Measurements from ENCODE around the gene AUTS2. TPM values are rescaled to one million over a fixed set of nuclear protein-coding genes. Genes with fewer than 3 reads are reported as not detected.

The AUTS2 gene
- total RNA-seq, 1 donor from 2014 or later: 2.1 TPM

- Mint-ChIP-seq H3K27ac (no peak overlapping the region), H3K4me1 (no peaks in the 10 kb centered on the region), H3K4me3 (no peak overlapping the region), H3K27me3 (no peaks in the 10 kb centered on the region), H3K36me3 (ENCODE audit: low read depth) (no peaks in the 10 kb centered on the region), H3K9me3 (no peaks in the 10 kb centered on the region)
- DNase-seq: no peak
- intact Hi-C loops (cut with micrococcal nuclease): no loop called here
These were observed 365.1 kb downstream of the AUTS2 start for GRCh38 chr7:69963393-69963792.

GRCh38 chr7:69966766-69967591, 368.7 kb downstream of the AUTS2 start:
- Mint-ChIP-seq H3K4me1 (no peaks in the 10 kb centered on the region), H3K36me3 (ENCODE audit: low read depth) (no peaks in the 10 kb centered on the region), H3K4me3 (no peak overlapping the region), H3K27me3 (no peaks in the 10 kb centered on the region), H3K9me3 (no peaks in the 10 kb centered on the region), H3K27ac (no peak overlapping the region)
- no peak for DNase-seq
- intact Hi-C loops (cut with micrococcal nuclease): no loop called here

- DNase-seq: no peak
- no peak overlapping the region for H3K27ac Mint-ChIP-seq
- no peak overlapping the region for H3K4me3 Mint-ChIP-seq
- H3K9me3 Mint-ChIP-seq: no peaks in the 10 kb centered on the region
- no peaks in the 10 kb centered on the region for H3K4me1 Mint-ChIP-seq
- no peaks in the 10 kb centered on the region for H3K36me3 Mint-ChIP-seq (ENCODE audit: low read depth)
- no peaks in the 10 kb centered on the region for H3K27me3 Mint-ChIP-seq
- intact Hi-C loops (cut with micrococcal nuclease): no loop called here
These were observed 369.6 kb downstream of the AUTS2 start for GRCh38 chr7:69967689-69968450.

GRCh38 chr7:69968969-69969556, 370.8 kb downstream of the AUTS2 start:
- no peaks in the 10 kb centered on the region for H3K9me3 Mint-ChIP-seq
- H3K36me3 Mint-ChIP-seq (ENCODE audit: low read depth): no peaks in the 10 kb centered on the region
- no peak overlapping the region for H3K4me3 Mint-ChIP-seq
- DNase-seq: no peak
- intact Hi-C loops (cut with micrococcal nuclease): no loop called here
- H3K27me3 Mint-ChIP-seq: no peaks in the 10 kb centered on the region
- H3K27ac Mint-ChIP-seq: no peak overlapping the region
- H3K4me1 Mint-ChIP-seq: no peaks in the 10 kb centered on the region

DNA sequence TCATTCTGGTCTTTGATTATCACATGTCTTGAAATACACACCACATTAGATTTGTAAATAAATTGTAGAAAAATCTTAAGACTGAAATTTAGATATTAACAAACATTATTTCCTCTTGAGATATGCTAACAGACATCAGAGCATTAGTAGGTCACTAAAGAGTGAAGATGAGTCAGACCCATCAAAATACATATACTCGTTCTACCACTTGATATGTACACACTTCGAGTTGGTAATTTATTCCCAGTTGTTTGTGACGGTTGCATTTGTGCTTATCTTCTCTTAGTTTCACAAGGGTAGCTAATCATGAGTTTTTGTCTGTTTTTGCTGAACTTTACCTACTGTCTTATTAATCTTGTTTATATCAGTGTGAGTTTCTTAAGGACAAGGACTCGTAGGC, 383.4 kb downstream of the AUTS2 start:
- intact Hi-C loops (cut with micrococcal nuclease): no loop called here
- Mint-ChIP-seq H3K9me3 (no peaks in the 10 kb centered on the region), H3K27ac (no peak overlapping the region), H3K36me3 (ENCODE audit: low read depth) (no peaks in the 10 kb centered on the region), H3K4me1 (no peaks in the 10 kb centered on the region), H3K4me3 (no peak overlapping the region), H3K27me3 (no peaks in the 10 kb centered on the region)
- no peak for DNase-seq

DNA sequence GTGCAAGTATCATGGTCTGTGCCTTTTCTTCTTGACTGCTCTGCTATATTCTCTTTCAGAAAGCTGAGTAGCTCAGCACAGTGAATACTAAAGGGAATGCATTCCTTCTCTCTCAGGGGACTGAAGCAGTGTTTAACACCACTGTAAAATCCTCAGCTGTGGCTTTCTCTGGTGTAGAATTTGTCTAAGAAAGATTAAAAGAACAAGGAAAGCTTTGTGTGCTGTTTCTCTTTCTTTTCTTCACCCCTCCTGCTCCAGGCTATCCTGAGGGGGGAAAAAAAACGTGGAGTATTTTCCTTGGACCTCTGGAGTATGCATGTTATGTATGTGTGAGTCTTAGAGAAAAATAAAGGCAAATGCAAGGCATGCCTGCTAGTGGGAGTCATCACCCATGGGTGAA, 383.9 kb downstream of the AUTS2 start:
- Mint-ChIP-seq H3K4me3 (no peak overlapping the region), H3K4me1 (no peaks in the 10 kb centered on the region)
- intact Hi-C loops (cut with micrococcal nuclease): no loop called here

GRCh38 chr7:69989551-69989950, 391.3 kb downstream of the AUTS2 start:
- H3K27ac Mint-ChIP-seq: no peak overlapping the region
- no peaks in the 10 kb centered on the region for H3K27me3 Mint-ChIP-seq
- no peak for DNase-seq
- H3K4me1 Mint-ChIP-seq: no peaks in the 10 kb centered on the region
- no peaks in the 10 kb centered on the region for H3K36me3 Mint-ChIP-seq (ENCODE audit: low read depth)
- intact Hi-C loops (cut with micrococcal nuclease): no loop called here
- H3K9me3 Mint-ChIP-seq: no peaks in the 10 kb centered on the region
- no peak overlapping the region for H3K4me3 Mint-ChIP-seq

More for the DNA sequence above, 383.9 kb downstream of the AUTS2 start:
- Mint-ChIP-seq H3K27me3 (no peaks in the 10 kb centered on the region), H3K36me3 (ENCODE audit: low read depth) (no peaks in the 10 kb centered on the region), H3K27ac (no peak overlapping the region), H3K9me3 (no peaks in the 10 kb centered on the region)
- no peak for DNase-seq

- no peak for DNase-seq
- no peaks in the 10 kb centered on the region for H3K27me3 Mint-ChIP-seq
- no peaks in the 10 kb centered on the region for H3K4me1 Mint-ChIP-seq
- H3K27ac Mint-ChIP-seq: no peak overlapping the region
- no peaks in the 10 kb centered on the region for H3K36me3 Mint-ChIP-seq (ENCODE audit: low read depth)
- intact Hi-C loops (cut with micrococcal nuclease): no loop called here
- H3K9me3 Mint-ChIP-seq: no peaks in the 10 kb centered on the region
- no peak overlapping the region for H3K4me3 Mint-ChIP-seq
These were observed 394.7 kb downstream of the AUTS2 start for GRCh38 chr7:69992938-69993337.

- Mint-ChIP-seq H3K36me3 (ENCODE audit: low read depth) (no peaks in the 10 kb centered on the region), H3K27me3 (no peaks in the 10 kb centered on the region), H3K4me3 (no peak overlapping the region), H3K9me3 (no peaks in the 10 kb centered on the region), H3K27ac (no peak overlapping the region), H3K4me1 (no peaks in the 10 kb centered on the region)
- no peak for DNase-seq
- intact Hi-C loops (cut with micrococcal nuclease): no loop called here
These were observed 395.9 kb downstream of the AUTS2 start for GRCh38 chr7:69994218-69994617.

GRCh38 chr7:69994886-69995542, 396.7 kb downstream of the AUTS2 start:
- no peaks in the 10 kb centered on the region for H3K9me3 Mint-ChIP-seq
- intact Hi-C loops (cut with micrococcal nuclease): no loop called here

DNA sequence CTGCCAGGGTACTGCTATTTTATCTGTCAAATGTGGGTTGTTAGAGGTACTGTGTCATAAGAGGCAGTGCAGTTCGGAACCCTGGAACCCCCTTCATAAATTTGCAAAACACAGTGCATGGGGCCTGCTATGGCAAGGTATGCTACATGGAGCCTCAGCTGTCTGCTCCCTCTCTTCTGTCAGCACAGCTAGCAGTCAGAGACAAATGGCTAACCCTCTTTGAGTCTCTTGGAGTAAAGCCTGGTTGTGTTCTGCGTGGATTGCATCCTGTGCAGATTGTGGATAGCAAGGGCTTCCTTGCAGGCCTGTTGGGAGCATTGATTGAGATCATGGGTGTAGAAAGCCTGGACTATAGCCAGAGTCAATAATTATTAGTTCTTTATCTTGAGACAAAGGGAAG, 397.8 kb downstream of the AUTS2 start:
- Mint-ChIP-seq H3K27ac (no peak overlapping the region), H3K36me3 (ENCODE audit: low read depth) (no peaks in the 10 kb centered on the region), H3K9me3 (no peaks in the 10 kb centered on the region), H3K4me3 (no peak overlapping the region), H3K27me3 (no peaks in the 10 kb centered on the region), H3K4me1 (no peaks in the 10 kb centered on the region)
- intact Hi-C loops (cut with micrococcal nuclease): no loop called here
- DNase-seq: no peak

More at GRCh38 chr7:69994886-69995542, 396.7 kb downstream of the AUTS2 start:
- Mint-ChIP-seq H3K27me3 (no peaks in the 10 kb centered on the region), H3K36me3 (ENCODE audit: low read depth) (no peaks in the 10 kb centered on the region), H3K4me1 (no peaks in the 10 kb centered on the region), H3K27ac (no peak overlapping the region), H3K4me3 (no peak overlapping the region)
- DNase-seq: no peak

GRCh38 chr7:70000737-70001348, 402.6 kb downstream of the AUTS2 start:
- intact Hi-C loops (cut with micrococcal nuclease): no loop called here
- no peak overlapping the region for H3K4me3 Mint-ChIP-seq
- no peak for DNase-seq
- peaks cover 3% of the 10 kb centered on the region for H3K4me1 Mint-ChIP-seq
- H3K27me3 Mint-ChIP-seq: no peaks in the 10 kb centered on the region
- H3K36me3 Mint-ChIP-seq (ENCODE audit: low read depth): no peaks in the 10 kb centered on the region
- no peak overlapping the region for H3K27ac Mint-ChIP-seq
- no peaks in the 10 kb centered on the region for H3K9me3 Mint-ChIP-seq

GRCh38 chr7:70005480-70005879, 407.2 kb downstream of the AUTS2 start:
- H3K27me3 Mint-ChIP-seq: no peaks in the 10 kb centered on the region
- H3K9me3 Mint-ChIP-seq: no peaks in the 10 kb centered on the region
- H3K4me3 Mint-ChIP-seq: no peak overlapping the region
- no peak for DNase-seq
- H3K4me1 Mint-ChIP-seq: peaks cover 9% of the 10 kb centered on the region
- intact Hi-C loops (cut with micrococcal nuclease): no loop called here
- no peaks in the 10 kb centered on the region for H3K36me3 Mint-ChIP-seq (ENCODE audit: low read depth)
- no peak overlapping the region for H3K27ac Mint-ChIP-seq

Data from activated CD4-positive, alpha-beta T cell treated with anti-CD3 and anti-CD28 coated beads, Interleukin-2, amount 10 ng/mL, durations not matched to agents 24 days and 14 days (primary cell).